OCI-LY1 (cell line): Measurements from ENCODE around the gene LRRK2.

Experiments used
- H2AFZ ChIP-seq: fragments of 200-600 bp; sonication (generic), shearing (Covaris generic); 2 replicates; pipeline ENCODE4 v1.6.0; 2014; ENCODE audit warnings: antibody characterized with exemption, mild to moderate bottlenecking, low read length
- H3F3A ChIP-seq: fragments of 200-600 bp; sonication (generic), shearing (Covaris generic); 2 replicates; pipeline ENCODE4 v1.6.0; 2014; ENCODE audit warnings: mild to moderate bottlenecking, antibody characterized with exemption, low read length, moderate library complexity; ENCODE audit not compliant: insufficient read depth
- H3K27ac ChIP-seq: fragments of 200-600 bp; sonication (generic); 2 replicates; pipeline ENCODE4 v1.5.1; 2014; ENCODE audit warnings: low read length, mixed run types, mild to moderate bottlenecking, low read depth; ENCODE audit not compliant: poor library complexity, severe bottlenecking
- H3K27me3 ChIP-seq: fragments of 200-600 bp; sonication (generic); 2 replicates; pipeline ENCODE4 v1.6.0; 2014; ENCODE audit warnings: antibody characterized with exemption, mild to moderate bottlenecking, low read length, moderate library complexity; ENCODE audit not compliant: insufficient read depth
- H3K36me3 ChIP-seq: fragments of 200-600 bp; sonication (generic); 2 replicates; pipeline ENCODE4 v1.6.1; 2014; ENCODE audit warnings: mild to moderate bottlenecking, antibody characterized with exemption, low read length, moderate library complexity, mixed read lengths; ENCODE audit not compliant: insufficient read depth
- H3K4me1 ChIP-seq: fragments of 200-600 bp; sonication (generic); 2 replicates; pipeline ENCODE4 v1.5.1; 2014; ENCODE audit warnings: mild to moderate bottlenecking, low read length, moderate library complexity; ENCODE audit not compliant: insufficient read depth, severe bottlenecking
- H3K4me2 ChIP-seq: fragments of 200-600 bp; sonication (generic), shearing (Covaris generic); 2 replicates; pipeline ENCODE4 v1.6.1; 2014; ENCODE audit warnings: low read length
- H3K4me3 ChIP-seq: fragments of 200-600 bp; sonication (generic); 2 replicates; pipeline ENCODE4 v1.5.1; 2014; ENCODE audit warnings: low read length, low read depth, mild to moderate bottlenecking, mixed read lengths; ENCODE audit not compliant: poor library complexity, severe bottlenecking
- H3K79me2 ChIP-seq: fragments of 200-600 bp; shearing (Covaris generic); 2 replicates; pipeline ENCODE4 v1.6.1; 2016; ENCODE audit warnings: mixed run types, low read length, mixed read lengths; ENCODE audit not compliant: insufficient read depth
- H3K9ac ChIP-seq: fragments of 200-600 bp; sonication (generic), shearing (Covaris generic); 2 replicates; pipeline ENCODE4 v1.6.1; 2014; ENCODE audit warnings: mild to moderate bottlenecking, low read length, mixed read lengths
- H3K9me2 ChIP-seq: fragments of 200-600 bp; sonication (generic), shearing (Covaris generic); 2 replicates; pipeline ENCODE4 v1.6.1; 2014; ENCODE audit warnings: low read depth, mild to moderate bottlenecking, low read length, mixed read lengths
- H3K9me3 ChIP-seq: fragments of 200-600 bp; shearing (Covaris generic); 2 replicates; pipeline ENCODE4 v1.6.1; 2014; ENCODE audit warnings: low read length, mixed read lengths
- H4K20me1 ChIP-seq: fragments of 200-600 bp; sonication (generic), shearing (Covaris generic); 2 replicates; pipeline ENCODE4 v1.6.0; 2016; ENCODE audit warnings: mild to moderate bottlenecking, low read length; ENCODE audit not compliant: insufficient read depth
- CTCF ChIP-seq: fragments of 200-600 bp; sonication (generic), shearing (Covaris generic); IDR thresholded peaks from 2 replicates; pipeline ENCODE4 v1.5.1; 2017; ENCODE audit warnings: mild to moderate bottlenecking, antibody characterized with exemption, low read length, moderate library complexity, mixed read lengths
- EZH2 ChIP-seq: fragments of 200-600 bp; sonication (generic), shearing (Covaris generic); IDR thresholded peaks from 2 replicates; pipeline ENCODE4 v1.8.0; 2017; ENCODE audit warnings: borderline replicate concordance, mixed run types, mild to moderate bottlenecking, antibody characterized with exemption, low read length, moderate library complexity, mixed read lengths

The LRRK2 gene

DNA sequence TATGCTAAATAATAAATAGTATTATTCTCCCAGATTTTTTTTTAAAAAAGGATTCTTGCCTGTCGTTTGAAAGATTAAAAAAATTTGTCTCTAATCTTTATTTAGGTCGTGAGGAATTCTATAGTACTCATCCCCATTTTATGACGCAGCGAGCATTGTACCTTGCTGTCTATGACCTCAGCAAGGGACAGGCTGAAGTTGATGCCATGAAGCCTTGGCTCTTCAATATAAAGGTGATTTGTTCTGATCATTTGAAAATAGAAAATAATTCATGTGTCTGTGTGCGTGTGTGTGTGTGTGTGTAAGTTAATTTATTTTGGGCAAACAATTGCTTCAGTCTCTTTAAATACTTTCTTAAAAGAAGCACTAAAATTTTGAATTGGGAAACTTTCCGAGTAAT is 84.2 kb downstream of the LRRK2 start:
- Histone ChIP-seq H3K36me3 (no peaks in the 10 kb centered on the region), H3K4me2 (no peak overlapping the region), H2AFZ (no peak overlapping the region), H3F3A (0 out of 2 replicates have a peak, but pooled peaks cover 3% of the 10 kb centered on the region), H3K9me2 (no peaks in the 10 kb centered on the region), H3K9ac (no peak overlapping the region), H3K9me3 (no peaks in the 10 kb centered on the region), H3K27me3 (no peaks in the 10 kb centered on the region), H3K4me1 (peaks cover 16% of the 10 kb centered on the region), H4K20me1 (no peaks in the 10 kb centered on the region), H3K4me3 (no peak overlapping the region), H3K79me2 (no peaks in the 10 kb centered on the region), H3K27ac (no peak overlapping the region)
- no peak for TF ChIP-seq CTCF
- TF ChIP-seq EZH2: no peak

DNA sequence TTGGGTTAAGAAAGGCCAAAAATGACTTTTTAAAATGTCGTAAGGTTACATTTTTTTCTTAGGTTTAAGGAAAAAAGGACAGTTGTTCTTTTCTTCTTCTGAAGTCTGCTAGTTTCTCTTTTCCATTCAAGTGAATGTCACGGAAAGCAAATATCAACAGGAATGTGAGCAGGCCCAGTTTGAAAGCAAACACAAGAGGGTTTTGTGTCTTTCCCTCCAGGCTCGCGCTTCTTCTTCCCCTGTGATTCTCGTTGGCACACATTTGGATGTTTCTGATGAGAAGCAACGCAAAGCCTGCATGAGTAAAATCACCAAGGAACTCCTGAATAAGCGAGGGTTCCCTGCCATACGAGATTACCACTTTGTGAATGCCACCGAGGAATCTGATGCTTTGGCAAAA is 85.4 kb downstream of the LRRK2 start:
- H3K27me3 ChIP-seq: no peaks in the 10 kb centered on the region
- H3K9me3 ChIP-seq: no peaks in the 10 kb centered on the region
- peaks cover 28% of the 10 kb centered on the region for H3K4me1 ChIP-seq
- TF ChIP-seq CTCF (no peak), EZH2 (no peak)
- H3K27ac ChIP-seq: no peak overlapping the region
- H4K20me1 ChIP-seq: no peaks in the 10 kb centered on the region
- H3K79me2 ChIP-seq: no peaks in the 10 kb centered on the region
- H3F3A ChIP-seq: no peaks in the 10 kb centered on the region
- no peak overlapping the region for H3K9ac ChIP-seq
- H2AFZ ChIP-seq: no peak overlapping the region
- H3K4me2 ChIP-seq: no peak overlapping the region
- H3K4me3 ChIP-seq: no peak overlapping the region
- H3K9me2 ChIP-seq: no peaks in the 10 kb centered on the region
- H3K36me3 ChIP-seq: no peaks in the 10 kb centered on the region

GRCh38 chr12:40312196-40312595 is 87.4 kb downstream of the LRRK2 start:
- H3K4me2 ChIP-seq: no peak overlapping the region
- no peak overlapping the region for H3K9ac ChIP-seq
- no peaks in the 10 kb centered on the region for H3K9me2 ChIP-seq
- H3F3A ChIP-seq: no peaks in the 10 kb centered on the region
- no peaks in the 10 kb centered on the region for H3K27me3 ChIP-seq
- peaks cover 28% of the 10 kb centered on the region for H3K4me1 ChIP-seq
- TF ChIP-seq EZH2 (no peak), CTCF (no peak)
- no peaks in the 10 kb centered on the region for H4K20me1 ChIP-seq
- H3K27ac ChIP-seq: peak overlapping the region; percentile 24
- peak overlapping the region; percentile 11 for H2AFZ ChIP-seq
- H3K4me3 ChIP-seq: no peak overlapping the region
- H3K79me2 ChIP-seq: no peaks in the 10 kb centered on the region
- no peaks in the 10 kb centered on the region for H3K36me3 ChIP-seq
- H3K9me3 ChIP-seq: no peaks in the 10 kb centered on the region
